ENCODE measurements around the gene HMX2. TPM values are rescaled to one million over a fixed set of nuclear protein-coding genes. Genes with fewer than 3 reads are reported as not detected.

HMX2 gene
- total RNA-seq, 6 experiments from 2014 or later, result not detected

DNA sequence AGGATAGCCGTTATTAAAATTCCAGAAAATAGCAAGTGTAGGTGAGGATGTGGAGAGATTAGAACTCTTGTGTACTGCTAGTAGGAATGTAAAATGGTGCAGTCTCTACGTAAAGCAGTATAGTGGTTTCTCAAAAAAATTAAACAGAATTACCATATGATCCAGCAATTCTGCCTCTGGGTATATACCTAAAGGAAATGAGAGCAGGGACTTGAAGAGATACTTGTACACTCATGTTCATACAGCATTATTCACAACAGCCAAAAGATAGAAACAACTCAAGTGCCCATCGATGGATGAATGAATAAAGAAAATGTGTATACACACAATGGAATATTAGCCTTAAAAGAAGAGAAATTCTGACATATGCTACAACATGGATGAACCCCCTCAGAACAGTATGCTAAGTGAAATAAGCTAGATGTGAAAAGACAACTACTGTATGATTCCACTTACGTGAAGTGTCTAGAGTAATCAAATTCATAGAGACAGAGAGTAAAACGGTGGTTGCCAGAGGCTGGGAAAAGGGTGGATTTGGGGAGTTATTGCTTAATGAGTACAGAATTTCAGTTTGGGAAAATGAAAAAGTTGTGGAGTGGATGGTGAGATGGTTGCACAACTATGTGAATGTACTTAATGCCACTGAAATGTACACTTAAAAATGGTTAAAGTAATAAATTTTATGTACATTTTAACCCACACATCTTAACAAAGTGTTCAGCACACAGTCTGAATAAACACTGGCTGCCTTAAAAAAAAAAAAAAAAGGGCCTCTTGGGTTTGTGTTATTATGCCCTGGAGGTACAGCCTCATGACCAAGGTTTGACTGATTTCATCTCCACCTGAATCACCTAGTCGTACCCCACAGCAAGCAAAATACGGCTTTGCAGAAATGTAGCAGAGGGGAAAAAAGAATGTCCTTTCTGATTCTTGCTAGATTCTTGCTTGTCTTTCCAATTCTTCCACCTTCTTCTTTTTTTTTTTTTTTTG lies 32.5 kb downstream of the HMX2 start:
- TF ChIP-seq POLR2A (IDR thresholded peaks at IDR 0.05), result no peak
- TF ChIP-seq, protein P1, sequence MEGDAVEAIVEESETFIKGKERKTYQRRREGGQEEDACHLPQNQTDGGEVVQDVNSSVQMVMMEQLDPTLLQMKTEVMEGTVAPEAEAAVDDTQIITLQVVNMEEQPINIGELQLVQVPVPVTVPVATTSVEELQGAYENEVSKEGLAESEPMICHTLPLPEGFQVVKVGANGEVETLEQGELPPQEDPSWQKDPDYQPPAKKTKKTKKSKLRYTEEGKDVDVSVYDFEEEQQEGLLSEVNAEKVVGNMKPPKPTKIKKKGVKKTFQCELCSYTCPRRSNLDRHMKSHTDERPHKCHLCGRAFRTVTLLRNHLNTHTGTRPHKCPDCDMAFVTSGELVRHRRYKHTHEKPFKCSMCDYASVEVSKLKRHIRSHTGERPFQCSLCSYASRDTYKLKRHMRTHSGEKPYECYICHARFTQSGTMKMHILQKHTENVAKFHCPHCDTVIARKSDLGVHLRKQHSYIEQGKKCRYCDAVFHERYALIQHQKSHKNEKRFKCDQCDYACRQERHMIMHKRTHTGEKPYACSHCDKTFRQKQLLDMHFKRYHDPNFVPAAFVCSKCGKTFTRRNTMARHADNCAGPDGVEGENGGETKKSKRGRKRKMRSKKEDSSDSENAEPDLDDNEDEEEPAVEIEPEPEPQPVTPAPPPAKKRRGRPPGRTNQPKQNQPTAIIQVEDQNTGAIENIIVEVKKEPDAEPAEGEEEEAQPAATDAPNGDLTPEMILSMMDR (IDR thresholded peaks at IDR 0.05), result no peak
- H3K36me3 ChIP-seq, result no peaks in the 10 kb centered on the region
- ATAC-seq, result no peak
- H3K27me3 ChIP-seq, result no peaks in the 10 kb centered on the region
- no peak overlapping the region for H3K27ac ChIP-seq
- H3K4me1 ChIP-seq, result no peaks in the 10 kb centered on the region
- intact Hi-C loops (cut with DNase I), result no loop called here
- H3K4me3 ChIP-seq, result no peak overlapping the region
- WGBS (ENCODE audit: insufficient coverage, low coverage, low lambda C conversion rate, missing lambda C conversion rate), result 84% methylated on average over 7 of the region's 7 CpGs
- no peak for DNase-seq
- no peaks in the 10 kb centered on the region for H3K9me3 ChIP-seq

DNA sequence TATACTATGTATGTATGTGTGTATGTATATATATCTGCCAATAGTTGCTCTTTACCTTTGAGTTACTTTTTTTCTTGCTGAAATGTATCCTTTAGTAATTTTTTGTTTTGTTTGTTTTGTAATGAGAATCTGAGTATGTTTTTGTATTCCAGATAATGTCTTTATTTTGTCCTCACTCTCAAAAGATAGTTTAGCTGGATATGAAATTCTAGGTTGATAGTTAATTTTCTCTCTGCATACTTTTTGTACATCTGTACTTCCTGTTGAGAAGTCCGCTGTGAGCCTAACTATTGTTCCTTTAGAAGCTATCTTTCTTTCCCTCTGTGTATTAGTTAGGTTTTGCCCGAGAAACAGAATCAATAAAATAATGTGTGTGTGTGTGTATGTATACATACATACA lies 35.8 kb downstream of the HMX2 start:
- 100% methylated on average over 2 of the region's 2 CpGs for WGBS (ENCODE audit: insufficient coverage, low coverage, low lambda C conversion rate, missing lambda C conversion rate)
- DNase-seq, result no peak
- H3K36me3 ChIP-seq, result no peaks in the 10 kb centered on the region
- TF ChIP-seq POLR2A (IDR thresholded peaks at IDR 0.05), result no peak
- TF ChIP-seq, protein P1 (IDR thresholded peaks at IDR 0.05), result no peak
- intact Hi-C loops (cut with DNase I), result no loop called here
- no peaks in the 10 kb centered on the region for H3K9me3 ChIP-seq
- no peak for ATAC-seq
- H3K27me3 ChIP-seq, result no peaks in the 10 kb centered on the region
- H3K4me3 ChIP-seq, result no peak overlapping the region
- no peaks in the 10 kb centered on the region for H3K4me1 ChIP-seq
- no peak overlapping the region for H3K27ac ChIP-seq

DNA sequence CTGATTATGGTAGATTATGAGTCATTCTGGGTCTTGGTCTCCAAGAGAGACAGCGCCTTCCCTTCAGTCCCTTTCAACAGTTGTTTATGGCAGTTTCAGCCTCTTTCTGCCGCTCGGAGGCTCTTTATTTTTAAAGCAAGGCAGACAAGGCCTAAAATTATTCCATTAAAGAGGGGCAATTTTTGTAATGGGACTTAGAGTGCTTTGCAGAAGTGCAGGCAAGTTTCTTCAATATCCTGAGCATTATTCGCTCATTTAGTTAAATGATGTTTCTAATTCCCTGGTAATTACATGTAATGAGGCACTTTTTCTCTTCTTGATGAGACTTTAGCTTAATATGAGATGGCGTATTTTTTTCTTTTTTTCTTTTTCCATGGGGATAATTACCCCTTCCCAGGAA lies 39.8 kb downstream of the HMX2 start:
- H3K36me3 ChIP-seq, result no peaks in the 10 kb centered on the region
- no peaks in the 10 kb centered on the region for H3K4me1 ChIP-seq
- no peak overlapping the region for H3K27ac ChIP-seq
- H3K4me3 ChIP-seq, result no peak overlapping the region
- no peaks in the 10 kb centered on the region for H3K27me3 ChIP-seq
- no peak for DNase-seq
- H3K9me3 ChIP-seq, result no peaks in the 10 kb centered on the region
- TF ChIP-seq, protein P1 (IDR thresholded peaks at IDR 0.05), result no peak
- no peak for TF ChIP-seq POLR2A (IDR thresholded peaks at IDR 0.05)
- intact Hi-C loops (cut with DNase I), result no loop called here
- no peak for ATAC-seq
- WGBS (ENCODE audit: insufficient coverage, low coverage, low lambda C conversion rate, missing lambda C conversion rate), result 99% methylated on average over 5 of the region's 5 CpGs

DNA sequence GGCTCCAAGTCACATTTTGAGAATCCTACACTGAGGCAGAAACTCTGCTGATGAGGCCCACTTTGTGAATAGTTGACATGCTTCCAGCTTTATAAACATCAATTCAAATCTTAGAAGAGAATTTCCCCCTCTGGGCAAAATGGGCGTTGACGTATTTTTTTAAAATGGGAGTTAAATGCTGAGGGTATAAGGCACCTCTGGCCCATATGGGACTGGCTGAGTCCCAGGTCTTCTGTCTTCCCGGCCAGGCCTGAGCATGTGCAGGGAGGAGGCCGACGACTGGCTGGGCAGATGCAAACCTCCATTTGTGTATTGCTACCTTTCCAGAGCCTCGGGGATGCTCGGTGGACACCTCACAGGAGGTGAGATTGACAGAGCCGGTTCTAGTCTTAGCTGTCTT lies 44.0 kb downstream of the HMX2 start:
- no peak for ATAC-seq
- Histone ChIP-seq H3K27me3 (no peaks in the 10 kb centered on the region), H3K27ac (no peak overlapping the region), H3K36me3 (no peaks in the 10 kb centered on the region), H3K4me3 (no peak overlapping the region), H3K4me1 (no peaks in the 10 kb centered on the region), H3K9me3 (no peaks in the 10 kb centered on the region)
- WGBS (ENCODE audit: insufficient coverage, low coverage, low lambda C conversion rate, missing lambda C conversion rate), result 100% methylated on average over 2 of the region's 8 CpGs
- intact Hi-C loops (cut with DNase I), result no loop called here
- no peak for DNase-seq
- no peak for TF ChIP-seq POLR2A (IDR thresholded peaks at IDR 0.05)
- TF ChIP-seq, protein P1 (IDR thresholded peaks at IDR 0.05), result no peak

All from right lobe of liver (tissue), 6 donors.